Muscle layer of duodenum (tissue), 2 donors: ENCODE data around the gene RIN1.
A peak's percentile ranks its signal among the peaks of the same experiment; 100 is the strongest.

Experiments
- H3K27ac ChIP-seq: one replicate; pipeline ENCODE4 v1.7.0; 2013; ENCODE audit warnings: mild to moderate bottlenecking, low read length
- H3K27me3 ChIP-seq: one replicate; pipeline ENCODE4 v1.7.0; 2013; ENCODE audit warnings: low read depth, mild to moderate bottlenecking, control low read depth, low read length
- H3K36me3 ChIP-seq, 2 donors: one replicate each; pipeline ENCODE4 v1.7.0; 2013; ENCODE audit warnings: low read length in 2 of 2, control low read depth in 1 of 2, mild to moderate bottlenecking in 1 of 2; ENCODE audit not compliant: insufficient read depth in 2 of 2, control insufficient read depth in 1 of 2
- H3K4me1 ChIP-seq, 2 donors: one replicate each; pipeline ENCODE4 v1.7.0; 2013; ENCODE audit warnings: low read length in 2 of 2, mild to moderate bottlenecking in 2 of 2, control low read depth in 1 of 2, moderate library complexity in 1 of 2; ENCODE audit not compliant: insufficient read depth in 2 of 2, control insufficient read depth in 1 of 2
- H3K4me3 ChIP-seq, 2 donors: one replicate each; pipeline ENCODE4 v1.7.0; 2013; ENCODE audit warnings: low read length in 2 of 2, low read depth in 1 of 2, mild to moderate bottlenecking in 1 of 2
- H3K9me3 ChIP-seq, 2 donors: one replicate each; pipeline ENCODE4 v1.7.0; 2013; ENCODE audit warnings: low read length in 2 of 2, control low read depth in 1 of 2, mild to moderate bottlenecking in 1 of 2; ENCODE audit not compliant: control insufficient read depth in 1 of 2
- donor health status: healthy.

Gene RIN1

GRCh38 chr11:66287889-66288670 is 48.2 kb downstream of the RIN1 start:
- peak overlapping the region; percentile 78 to 90 for H3K4me3 ChIP-seq
- peaks cover 14% of the 10 kb centered on the region for H3K27me3 ChIP-seq
- peak overlapping the region; percentile 86 for H3K27ac ChIP-seq
- H3K9me3 ChIP-seq, result no peaks in the 10 kb centered on the region
- peaks cover 7 to 17% of the 10 kb centered on the region in 2 donors for H3K36me3 ChIP-seq
- H3K4me1 ChIP-seq, result peaks cover 12 to 35% of the 10 kb centered on the region in 2 donors

DNA sequence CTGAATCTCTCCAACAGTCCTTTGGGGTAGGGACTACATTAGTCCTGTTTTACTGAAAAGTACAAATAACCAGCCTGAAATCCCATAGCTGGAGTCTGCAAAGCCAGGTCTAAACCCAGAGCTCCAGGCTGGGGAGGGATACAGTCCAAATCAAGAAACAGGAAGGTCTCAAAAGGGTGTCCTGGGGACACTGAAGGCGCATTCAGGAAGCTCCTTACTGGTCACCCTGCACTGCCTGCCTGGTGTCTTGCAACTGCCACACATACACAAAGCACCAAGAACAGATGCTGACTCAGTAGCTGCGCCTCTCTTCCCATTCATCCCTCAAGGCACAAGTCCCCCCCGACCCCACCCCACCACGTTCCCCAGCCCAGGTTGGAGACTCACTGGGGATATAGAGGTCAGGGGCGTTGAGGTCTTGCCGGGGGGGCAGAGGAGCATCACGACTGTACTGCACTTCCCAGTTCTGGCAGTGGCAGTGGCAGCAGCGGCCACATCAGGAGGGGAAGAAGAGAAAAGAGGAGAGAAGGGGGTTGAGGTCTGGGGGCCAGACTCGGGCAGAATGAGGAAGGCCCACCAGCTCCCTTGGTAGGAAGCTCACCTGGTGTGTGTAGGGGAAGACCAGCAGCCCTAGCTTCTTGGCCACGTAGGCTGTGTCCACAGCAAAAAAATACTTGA is 48.9 kb downstream of the RIN1 start:
- no peaks in the 10 kb centered on the region for H3K9me3 ChIP-seq
- H3K27me3 ChIP-seq, result peaks cover 6% of the 10 kb centered on the region
- H3K4me3 ChIP-seq, result peak overlapping the region in 1 of 2 donors; percentile 78
- H3K4me1 ChIP-seq, result peaks cover 12 to 42% of the 10 kb centered on the region in 2 donors
- no peak overlapping the region for H3K27ac ChIP-seq
- peaks cover 7 to 17% of the 10 kb centered on the region in 2 donors for H3K36me3 ChIP-seq

- Histone ChIP-seq H3K4me1 (peaks cover 12 to 41% of the 10 kb centered on the region in 2 donors), H3K36me3 (peaks cover 7 to 17% of the 10 kb centered on the region in 2 donors), H3K4me3 (no peak overlapping the region), H3K27ac (no peak overlapping the region), H3K27me3 (peaks cover 6% of the 10 kb centered on the region), H3K9me3 (no peaks in the 10 kb centered on the region)
These were observed 49.5 kb downstream of the RIN1 start for GRCh38 chr11:66286699-66287098.

DNA sequence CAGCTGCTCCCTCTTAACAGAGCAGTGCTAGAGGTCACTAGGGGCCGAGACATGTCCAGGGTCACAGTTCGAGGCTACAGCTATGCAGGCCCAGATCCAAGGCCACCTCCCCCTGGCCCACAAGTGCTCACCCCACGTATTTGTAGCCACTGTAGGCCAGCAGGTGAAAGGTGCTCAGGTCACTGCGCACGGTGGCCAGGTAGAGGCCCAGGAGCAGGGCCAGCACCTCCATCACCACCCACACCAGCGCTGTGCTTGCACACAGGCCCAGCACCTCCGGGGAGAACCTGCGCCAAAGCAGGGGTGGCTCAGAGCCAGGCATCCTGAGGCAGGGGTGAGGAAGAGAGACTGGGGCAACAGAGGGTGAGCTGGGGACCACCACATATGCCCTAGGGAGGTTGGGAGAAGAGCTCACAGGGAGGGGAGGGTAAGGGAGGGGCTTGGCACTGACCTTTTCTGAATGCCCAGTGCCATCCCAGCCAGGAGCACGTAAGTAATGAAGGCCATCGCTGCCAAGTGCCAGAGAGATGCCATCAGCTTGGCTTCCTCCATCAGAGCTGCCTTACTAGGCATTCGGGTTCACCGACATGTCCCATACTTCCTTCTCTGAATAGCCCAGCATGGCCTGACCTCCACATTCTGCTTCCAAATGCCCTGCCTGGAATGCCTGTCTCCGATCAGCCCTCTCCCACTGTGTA is 50.8 kb downstream of the RIN1 start:
- Histone ChIP-seq H3K4me3 (no peak overlapping the region), H3K36me3 (peaks cover 7 to 17% of the 10 kb centered on the region in 2 donors), H3K27ac (no peak overlapping the region), H3K27me3 (no peaks in the 10 kb centered on the region), H3K9me3 (no peaks in the 10 kb centered on the region), H3K4me1 (peaks cover 12 to 41% of the 10 kb centered on the region in 2 donors)

GRCh38 chr11:66284526-66285078 is 51.6 kb downstream of the RIN1 start:
- Histone ChIP-seq H3K9me3 (no peaks in the 10 kb centered on the region), H3K27ac (no peak overlapping the region), H3K4me3 (no peak overlapping the region), H3K27me3 (no peaks in the 10 kb centered on the region), H3K4me1 (peaks cover 7 to 35% of the 10 kb centered on the region in 2 donors), H3K36me3 (peaks cover 7 to 17% of the 10 kb centered on the region in 2 donors)

DNA sequence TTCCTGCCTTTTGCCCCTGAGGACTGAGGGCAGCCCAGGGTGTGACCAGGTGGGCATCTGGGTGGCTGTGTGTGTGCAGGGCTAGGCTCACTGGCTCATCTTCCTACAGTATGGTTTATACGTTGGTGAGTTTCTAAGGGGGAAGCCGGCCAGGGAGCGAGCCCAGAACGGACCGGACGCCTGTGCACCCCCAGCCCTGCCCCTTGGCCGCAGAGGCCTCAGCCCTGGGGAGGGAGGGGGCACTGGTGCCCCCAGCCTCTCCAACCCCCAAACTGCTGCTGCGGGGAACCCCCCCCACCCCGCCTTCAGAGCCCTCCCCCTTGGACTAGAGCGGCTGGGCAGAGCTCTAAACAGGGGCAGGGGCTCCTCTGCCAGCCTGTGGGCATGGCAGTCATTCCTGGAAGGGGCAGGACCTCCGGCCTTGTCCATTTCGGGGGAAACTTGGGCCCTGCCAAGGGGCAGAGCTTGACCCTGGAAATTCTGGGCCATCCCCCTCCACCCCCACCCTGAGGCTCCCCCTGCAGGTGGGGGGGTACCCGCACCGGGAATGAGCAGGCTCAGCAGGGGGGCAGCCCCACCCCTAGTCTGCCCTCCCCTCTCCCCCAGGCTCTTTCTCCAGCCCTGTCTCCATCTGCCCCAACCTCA is 52.7 kb downstream of the RIN1 start:
- H3K27ac ChIP-seq, result no peak overlapping the region
- H3K27me3 ChIP-seq, result no peaks in the 10 kb centered on the region
- H3K9me3 ChIP-seq, result no peaks in the 10 kb centered on the region
- H3K4me1 ChIP-seq, result peaks cover 7 to 37% of the 10 kb centered on the region in 2 donors
- H3K4me3 ChIP-seq, result no peak overlapping the region
- peaks cover 7 to 12% of the 10 kb centered on the region in 2 donors for H3K36me3 ChIP-seq

DNA sequence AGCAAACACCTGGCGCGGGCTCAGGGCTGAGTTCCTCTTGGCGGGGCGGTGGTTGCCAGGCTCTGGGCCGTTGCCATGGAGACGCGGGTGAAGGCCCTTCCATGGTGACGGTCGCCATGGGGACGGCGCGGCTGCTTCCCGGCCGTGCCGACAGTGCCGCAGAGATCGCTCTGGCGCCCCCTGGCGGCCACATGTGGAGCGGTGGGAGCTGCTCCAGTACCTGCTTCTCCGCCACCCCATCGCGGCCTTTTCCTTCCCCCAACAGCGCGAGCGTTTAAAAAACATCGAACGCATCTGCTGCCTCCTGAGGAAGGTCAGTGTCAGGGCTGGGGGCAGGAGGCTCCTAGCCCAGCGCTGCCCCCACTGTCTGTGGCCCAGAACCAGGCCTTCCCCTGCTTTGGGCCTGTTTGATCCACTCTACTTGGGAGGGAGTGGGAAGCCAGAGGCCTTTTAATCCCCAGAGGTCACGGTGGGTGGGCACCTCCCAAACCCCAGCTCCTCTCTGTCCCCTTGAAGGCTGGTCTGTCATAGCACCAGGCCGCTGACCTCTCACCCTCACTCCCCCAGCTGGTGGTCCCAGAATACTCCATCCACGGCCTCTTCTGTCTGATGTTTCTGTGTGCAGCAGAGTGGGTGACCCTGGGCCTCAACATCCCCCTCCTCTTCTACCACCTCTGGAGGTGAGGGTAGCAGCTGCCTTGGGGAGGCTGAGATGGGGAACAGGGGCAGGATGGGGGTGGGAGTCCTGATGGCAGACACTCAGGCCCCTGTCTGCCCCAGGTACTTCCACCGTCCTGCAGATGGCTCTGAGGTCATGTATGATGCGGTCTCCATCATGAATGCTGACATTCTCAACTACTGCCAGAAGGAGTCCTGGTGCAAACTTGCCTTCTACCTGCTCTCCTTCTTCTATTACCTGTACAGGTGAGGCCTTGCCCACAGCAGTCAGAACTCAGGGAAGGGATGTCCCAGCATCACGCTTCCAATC is 53.5 kb downstream of the RIN1 start:
- Histone ChIP-seq H3K4me1 (peaks cover 0 to 32% of the 10 kb centered on the region in 2 donors), H3K27ac (no peak overlapping the region), H3K9me3 (no peaks in the 10 kb centered on the region), H3K27me3 (no peaks in the 10 kb centered on the region), H3K4me3 (no peak overlapping the region), H3K36me3 (peaks cover 7 to 11% of the 10 kb centered on the region in 2 donors)
